HG03045 (cell line): ENCODE results near the gene CRY2.
"Not testable (repeated sequence)": the region's sequence is repeated elsewhere in the genome, so short reads cannot be mapped to it uniquely, and the experiment has no call there.

ENCODE experiments used
- ATAC-seq: cut with Tn5 transposase; IDR thresholded peaks from one replicate; pipeline ENCODE4 v1.9.1; 2021; ENCODE audit warnings: mild to moderate bottlenecking, moderate library complexity; ENCODE audit not compliant: unreplicated experiment

CRY2 gene

DNA sequence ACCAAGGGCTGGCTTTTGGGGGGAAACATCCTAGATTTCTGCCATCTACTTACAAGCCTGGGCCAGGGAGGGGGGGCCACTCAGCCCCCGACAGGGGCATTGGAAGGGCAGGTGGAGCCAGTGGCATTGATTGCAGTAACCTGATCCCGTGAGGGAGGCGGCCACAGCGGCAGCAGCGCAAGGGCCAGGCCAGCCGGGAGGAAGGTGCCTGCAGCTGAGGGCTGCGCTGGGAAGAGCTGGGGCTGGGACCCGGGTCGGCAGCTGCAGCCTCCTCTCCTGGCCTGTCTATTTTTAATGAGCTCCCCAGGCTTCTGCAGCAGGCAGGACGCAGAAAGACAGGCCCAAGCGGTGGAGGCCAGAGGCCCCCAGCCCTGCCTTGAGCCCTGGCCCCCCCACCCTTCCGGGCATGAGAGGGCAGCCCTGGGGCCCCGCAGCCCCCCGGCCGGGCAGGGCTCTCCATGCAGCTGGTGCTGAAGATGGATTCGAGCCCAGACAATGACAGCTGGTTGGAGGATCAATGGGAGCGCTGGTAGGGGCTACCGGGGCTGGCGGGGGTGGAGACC lies 49.2 kb downstream of the CRY2 start:
- ATAC-seq, result no peak

DNA sequence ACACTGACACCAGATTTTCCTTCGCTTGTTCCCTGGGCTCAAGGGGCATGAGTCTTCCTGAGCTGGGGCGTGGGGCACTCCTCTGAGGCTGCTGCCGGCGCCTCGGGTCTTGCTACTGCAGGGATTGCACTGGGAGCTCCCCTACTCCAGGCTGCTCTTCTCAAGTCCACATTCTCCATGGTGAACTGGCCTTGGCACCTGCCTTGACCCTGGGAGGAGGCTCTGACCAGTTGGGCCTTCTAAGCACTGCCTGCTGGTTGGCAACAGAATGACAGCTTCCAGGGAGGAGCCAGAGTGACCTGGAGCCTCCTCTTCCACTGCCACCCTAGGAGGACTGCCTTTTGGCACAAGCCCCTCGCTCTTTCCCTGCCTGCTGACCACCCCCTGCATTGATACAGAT lies 50.3 kb downstream of the CRY2 start:
- no peak for ATAC-seq

DNA sequence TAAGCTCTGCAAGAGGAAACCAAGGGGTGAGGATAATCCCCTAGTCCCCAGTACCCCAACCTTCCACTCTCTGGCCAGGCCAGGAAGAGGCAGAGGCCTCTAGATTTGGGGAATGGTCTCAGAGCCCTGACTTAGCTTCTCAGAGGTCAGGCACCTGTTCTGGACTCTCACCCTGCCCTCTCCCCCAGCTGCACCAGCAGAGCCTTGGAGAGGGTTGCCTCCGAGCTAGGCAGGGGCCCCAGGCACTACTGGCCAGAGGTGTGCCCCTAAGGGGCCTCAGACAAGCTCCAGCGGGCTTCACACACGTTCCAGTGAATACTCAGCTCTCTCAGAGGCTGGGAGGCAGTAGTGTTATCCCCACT lies 51.8 kb downstream of the CRY2 start:
- ATAC-seq, result no peak

DNA sequence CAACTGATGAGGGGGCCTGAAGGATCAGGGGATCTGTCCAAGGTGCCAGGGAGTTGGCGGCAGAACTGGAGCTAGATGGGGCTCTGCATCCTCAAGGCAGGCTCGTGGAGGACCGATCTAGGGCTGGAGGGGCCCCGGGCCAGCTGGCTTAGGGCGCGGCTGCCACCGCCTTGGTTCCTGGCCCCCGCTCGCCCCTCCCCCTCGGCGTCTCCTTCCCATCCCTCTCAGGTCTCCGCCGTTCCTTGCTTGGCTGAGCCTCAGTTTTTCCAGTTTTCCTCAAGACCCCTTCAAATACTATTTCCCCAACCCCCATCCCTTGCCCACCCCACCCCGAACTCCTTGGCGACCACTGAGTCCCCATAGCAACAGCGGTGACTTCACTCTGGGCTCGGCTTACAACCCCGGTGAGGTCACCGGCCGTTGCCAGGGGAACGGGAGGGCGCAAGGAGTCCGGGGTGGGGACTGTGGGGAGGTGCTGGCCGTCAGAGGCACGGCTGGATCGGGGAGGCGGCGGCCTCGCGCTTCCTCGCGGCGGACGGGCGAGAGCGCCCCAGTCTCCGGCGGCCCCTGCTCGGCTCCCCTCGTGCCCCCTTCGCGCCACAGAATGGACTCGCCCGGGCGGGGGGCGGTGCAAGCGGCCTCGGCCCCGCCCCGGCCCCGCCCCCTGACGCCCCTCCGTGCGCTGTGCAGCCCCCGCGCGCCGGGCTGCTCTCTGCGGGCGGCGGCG lies 52.3 kb downstream of the CRY2 start:
- peak; percentile 49 for ATAC-seq

DNA sequence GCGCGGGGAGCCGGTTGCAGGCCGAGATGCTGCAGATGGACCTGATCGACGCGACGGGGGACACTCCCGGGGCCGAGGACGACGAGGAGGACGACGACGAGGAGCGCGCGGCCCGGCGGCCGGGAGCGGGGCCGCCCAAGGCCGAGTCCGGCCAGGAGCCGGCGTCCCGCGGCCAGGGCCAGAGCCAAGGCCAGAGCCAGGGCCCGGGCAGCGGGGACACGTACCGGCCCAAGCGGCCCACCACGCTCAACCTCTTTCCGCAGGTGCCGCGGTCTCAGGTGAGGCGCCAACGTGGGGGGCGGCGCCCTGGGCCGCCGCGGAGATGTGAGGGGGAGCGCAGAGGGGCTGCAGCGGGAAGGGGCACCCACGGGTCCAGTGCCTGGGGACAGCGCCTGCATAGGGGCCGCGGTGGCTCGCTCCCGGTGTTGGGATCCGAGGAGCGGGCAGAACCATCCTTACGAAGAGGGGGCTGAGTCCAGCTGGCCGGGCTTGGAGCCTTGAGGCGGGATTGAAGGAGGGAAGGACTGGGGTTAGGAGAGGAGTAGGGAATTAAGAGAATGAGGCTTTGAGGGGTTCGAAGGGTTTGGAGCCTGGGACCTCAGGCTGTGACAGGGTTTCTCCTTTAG lies 53.0 kb downstream of the CRY2 start:
- peak; percentile 10 for ATAC-seq

DNA sequence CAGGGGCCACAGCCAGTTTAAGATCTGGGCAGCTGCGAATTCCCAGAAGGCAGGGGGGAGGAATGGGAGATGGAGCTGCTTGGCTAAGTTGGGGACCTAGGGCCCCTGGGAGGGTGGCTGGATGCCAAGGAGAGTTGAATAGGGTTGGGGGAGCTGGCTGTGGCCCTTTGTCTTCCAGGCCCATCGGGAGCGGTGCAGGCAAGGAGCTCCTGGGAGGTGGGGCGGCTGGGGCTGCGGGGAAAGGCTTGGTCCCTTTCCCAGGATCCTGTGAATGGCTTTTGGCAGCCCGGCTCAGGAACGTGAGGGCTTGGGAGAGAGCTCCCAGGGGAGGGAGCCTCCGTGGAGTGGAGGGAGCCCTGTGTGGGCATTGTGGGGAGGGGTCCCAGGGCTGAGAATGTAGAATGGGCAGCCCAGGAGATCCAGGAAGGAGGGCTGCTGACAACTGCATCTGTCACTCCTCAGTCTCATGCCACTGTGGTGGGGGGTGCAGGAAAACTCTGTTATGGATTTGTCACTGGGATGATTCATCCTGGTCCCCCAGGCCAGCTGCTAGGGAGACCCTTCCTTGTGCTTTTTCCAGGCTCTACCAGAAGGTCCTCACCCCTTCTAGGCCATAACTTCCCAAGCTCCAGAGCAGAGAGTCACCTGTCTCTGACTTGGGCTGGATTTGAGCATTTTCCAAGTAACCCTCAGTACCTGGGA lies 53.8 kb downstream of the CRY2 start:
- no peak for ATAC-seq

DNA sequence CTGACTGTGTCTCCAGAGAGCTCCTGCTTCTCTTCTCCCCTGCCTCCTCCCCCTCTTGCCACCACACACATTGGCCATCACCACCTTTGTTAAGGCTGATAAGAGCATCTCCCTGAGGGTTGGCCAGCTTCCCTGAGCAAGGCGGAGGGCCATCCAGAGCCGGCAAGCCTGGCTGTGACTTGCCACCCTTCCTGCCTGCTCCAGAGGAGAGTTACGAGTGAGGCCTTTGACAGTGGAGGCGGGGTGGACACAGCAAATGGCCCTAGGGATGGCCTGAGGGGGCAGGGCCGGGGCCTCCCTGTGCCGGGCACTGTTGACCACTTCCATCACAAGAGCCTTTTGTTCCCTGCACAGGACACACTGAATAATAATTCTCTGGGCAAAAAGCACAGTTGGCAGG lies 54.4 kb downstream of the CRY2 start:
- ATAC-seq, result no peak

DNA sequence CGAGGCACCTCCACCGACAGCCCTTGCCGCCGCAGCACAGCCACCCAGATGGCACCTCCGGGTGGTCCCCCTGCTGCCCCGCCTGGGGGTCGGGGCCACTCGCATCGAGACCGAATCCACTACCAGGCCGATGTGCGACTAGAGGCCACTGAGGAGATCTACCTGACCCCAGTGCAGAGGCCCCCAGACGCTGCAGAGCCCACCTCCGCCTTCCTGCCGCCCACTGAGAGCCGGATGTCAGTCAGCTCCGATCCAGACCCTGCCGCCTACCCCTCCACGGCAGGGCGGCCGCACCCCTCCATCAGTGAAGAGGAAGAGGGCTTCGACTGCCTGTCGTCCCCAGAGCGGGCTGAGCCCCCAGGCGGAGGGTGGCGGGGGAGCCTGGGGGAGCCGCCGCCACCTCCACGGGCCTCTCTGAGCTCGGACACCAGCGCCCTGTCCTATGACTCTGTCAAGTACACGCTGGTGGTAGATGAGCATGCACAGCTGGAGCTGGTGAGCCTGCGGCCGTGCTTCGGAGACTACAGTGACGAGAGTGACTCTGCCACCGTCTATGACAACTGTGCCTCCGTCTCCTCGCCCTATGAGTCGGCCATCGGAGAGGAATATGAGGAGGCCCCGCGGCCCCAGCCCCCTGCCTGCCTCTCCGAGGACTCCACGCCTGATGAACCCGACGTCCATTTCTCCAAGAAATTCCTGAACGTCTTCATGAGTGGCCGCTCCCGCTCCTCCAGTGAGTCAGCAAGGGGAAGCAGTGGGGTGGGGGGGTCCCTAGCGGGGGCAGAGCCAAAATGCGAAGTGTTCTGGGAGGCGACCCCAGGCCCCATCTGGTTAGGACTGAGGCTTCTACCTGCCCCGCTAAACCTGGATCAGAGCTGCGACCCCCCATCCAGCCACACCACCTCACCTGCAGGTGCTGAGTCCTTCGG lies 55.4 kb downstream of the CRY2 start:
- no peak for ATAC-seq

DNA sequence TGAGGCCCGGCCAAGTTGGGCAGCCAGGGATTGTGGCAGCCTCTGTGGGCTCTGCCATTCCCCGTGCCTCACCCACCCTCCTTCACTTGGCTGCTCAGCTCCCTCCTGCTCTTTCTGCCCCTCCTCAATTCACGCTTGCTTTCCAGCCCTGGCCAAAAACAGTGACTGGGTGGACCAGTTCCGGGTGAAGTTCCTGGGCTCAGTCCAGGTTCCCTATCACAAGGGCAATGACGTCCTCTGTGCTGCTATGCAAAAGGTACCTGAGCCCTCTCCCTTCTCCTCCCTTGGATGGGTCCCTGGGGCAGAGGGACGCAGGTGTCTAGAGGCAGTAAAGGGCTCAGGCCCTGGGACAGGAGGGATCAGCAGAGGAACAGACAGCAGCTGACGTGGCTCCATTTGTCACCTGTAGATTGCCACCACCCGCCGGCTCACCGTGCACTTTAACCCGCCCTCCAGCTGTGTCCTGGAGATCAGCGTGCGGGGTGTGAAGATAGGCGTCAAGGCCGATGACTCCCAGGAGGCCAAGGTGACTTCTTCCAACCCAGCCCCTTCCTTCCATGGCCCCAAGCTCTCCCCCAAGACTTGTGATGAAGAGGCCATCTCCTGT lies 57.1 kb downstream of the CRY2 start:
- no peak for ATAC-seq

DNA sequence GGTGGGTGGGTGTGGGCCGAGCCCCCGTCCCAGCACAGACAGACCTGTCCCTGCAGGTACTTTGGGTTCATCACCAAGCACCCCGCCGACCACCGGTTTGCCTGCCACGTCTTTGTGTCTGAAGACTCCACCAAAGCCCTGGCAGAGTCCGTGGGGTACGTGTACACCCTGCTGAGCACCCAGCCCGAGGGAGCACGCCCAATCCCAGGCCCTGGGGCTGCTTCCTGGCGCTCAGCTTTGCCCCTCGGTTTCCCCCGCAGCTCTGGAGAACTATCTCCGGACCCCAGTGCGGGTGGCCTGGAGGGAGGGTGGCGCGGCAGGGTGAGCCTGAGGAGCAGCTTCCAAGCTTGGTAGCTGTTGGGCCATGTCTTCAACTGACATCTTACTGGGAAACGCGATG lies 57.8 kb downstream of the CRY2 start:
- no peak for ATAC-seq

DNA sequence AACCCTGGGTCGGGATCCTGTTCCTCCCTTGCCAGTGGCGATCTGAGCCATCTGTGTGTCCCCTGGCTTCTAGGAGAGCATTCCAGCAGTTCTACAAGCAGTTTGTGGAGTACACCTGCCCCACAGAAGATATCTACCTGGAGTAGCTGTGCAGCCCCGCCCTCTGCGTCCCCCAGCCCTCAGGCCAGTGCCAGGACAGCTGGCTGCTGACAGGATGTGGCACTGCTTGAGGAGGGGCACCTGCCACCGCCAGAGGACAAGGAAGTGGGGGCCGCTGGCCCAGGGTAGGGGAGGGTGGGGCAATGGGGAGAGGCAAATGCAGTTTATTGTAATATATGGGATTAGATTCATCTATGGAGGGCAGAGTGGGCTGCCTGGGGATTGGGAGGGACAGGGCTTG lies 58.3 kb downstream of the CRY2 start:
- ATAC-seq, result not testable (repeated sequence)

DNA sequence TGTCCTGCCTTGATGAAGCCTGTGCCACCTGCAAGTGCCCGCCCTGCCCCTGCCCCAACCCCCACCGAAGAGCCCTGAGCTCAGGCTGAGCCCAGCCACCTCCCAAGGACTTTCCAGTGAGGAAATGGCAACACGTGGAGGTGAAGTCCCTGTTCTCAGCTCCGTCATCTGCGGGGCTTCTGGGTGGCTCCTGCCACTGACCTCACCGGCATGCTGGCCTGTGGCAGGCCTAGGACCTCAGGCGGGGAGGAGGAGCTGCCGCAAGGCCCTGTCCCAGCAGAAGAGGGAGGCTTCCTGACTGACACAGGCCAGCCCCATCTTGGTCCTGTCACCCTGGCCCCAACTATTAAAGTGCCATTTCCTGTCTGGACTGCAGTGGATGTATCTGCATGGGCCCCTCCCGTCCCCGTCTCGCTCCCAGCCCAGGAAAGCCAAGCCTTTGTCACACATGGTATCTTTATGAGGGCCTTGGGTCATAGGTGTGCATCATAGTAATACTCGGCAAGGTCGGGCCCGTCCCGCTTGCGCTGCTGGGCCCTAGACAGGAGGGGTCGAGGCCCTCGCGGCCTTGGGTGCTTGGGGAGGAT lies 58.9 kb downstream of the CRY2 start:
- no peak for ATAC-seq

DNA sequence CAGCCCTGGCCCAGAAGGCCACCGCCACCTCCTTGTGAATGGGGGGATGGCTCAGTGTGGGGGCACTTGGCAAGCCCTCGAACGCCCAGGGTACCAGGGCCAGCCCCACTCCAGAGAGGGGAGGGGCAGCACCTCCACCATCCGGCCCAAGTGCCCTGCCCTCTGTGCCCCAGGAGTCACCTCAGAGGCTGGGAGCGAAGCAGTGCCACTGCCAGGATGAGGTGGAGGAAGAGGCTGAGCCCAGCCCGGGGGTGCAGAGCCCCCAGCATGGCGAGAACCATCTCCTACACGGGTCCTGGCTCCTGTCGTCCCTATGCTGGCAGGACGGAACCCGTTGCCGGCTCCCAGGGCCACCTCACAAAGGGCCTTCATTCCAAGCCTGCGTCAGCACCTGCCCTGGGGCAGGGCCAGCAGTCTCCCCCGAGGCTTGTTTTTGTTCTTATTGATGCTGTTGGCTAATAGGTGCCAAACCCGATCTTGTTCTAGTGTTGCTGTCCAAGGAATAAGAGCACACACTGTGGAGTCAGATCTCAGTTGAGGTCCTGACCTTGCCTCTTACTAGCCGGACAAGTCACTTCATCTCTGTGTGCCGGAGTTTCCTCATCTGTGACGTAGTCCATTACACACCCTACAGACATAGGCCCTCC lies 59.8 kb downstream of the CRY2 start, which contains the start of gene FREY1:
TSS of gene FREY1 (minus strand) at position 307 of the 647 bp plus-strand sequence. CDS start at position 281, 26 bp downstream.
- no peak for ATAC-seq

DNA sequence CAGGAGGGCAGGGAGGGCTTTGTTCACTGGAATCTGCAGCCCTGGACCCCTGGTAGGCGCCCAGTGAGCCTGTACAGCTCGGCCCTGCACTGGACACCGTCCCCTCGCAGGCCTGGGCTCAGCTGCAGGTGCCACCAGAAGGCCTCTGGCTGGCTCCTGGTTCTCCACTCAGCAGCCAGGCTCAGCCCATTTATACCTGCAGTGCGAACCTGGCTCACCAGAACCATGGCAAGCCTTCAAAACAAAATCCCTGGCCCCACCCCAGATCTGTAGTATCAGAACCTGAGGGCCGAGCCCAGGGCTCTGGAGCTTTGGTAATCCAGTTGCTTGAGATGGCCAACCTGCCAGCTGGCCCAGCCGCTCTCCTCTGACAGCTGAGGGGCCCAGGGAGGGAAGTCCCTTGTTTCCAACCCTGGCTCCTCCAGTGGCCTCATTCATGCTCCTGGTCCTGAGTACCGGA lies 60.7 kb downstream of the CRY2 start:
- no peak for ATAC-seq

DNA sequence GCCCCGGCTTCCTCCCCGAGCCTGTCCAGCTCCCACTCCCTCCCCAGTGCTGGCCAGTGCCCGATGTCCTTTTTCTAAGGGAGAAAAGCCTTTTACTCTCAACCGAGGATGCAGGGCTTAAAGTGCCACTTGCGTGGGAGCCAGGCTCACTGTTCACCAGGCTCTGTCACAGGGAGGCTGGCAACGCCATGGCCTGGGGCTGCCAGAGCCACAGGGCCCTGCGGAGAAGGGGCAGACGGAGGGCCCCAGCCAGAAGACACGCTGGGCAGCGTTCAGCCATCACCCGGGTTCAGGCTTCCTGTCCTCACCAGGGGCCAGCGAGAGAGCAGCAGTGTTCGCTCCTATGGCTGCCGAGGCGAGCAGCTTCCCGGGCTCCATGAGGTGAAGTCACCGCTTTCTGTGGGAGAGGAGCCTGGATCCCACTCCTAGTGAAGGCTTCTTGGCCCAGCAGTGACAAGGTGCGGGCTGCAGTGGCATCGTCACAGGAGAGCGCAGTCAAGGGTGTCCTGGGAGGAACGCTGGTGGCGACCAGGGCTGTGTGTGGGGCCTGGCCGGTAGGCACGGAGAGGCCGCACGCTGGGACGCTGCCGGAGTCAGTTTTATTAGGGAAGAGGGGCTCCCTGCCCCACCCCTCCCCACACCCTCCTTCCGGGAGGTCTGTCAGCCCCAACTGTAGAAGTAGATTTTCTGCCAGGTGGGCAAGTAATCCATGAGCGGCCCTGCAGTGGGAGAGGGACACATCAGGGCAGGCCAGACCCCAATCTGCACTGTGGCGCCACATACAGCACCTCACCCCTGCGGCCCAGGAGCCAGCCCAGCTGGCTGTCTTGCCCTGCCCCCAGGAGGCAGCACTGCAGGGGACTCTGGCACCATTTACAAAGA lies 62.6 kb downstream of the CRY2 start:
- no peak for ATAC-seq

DNA sequence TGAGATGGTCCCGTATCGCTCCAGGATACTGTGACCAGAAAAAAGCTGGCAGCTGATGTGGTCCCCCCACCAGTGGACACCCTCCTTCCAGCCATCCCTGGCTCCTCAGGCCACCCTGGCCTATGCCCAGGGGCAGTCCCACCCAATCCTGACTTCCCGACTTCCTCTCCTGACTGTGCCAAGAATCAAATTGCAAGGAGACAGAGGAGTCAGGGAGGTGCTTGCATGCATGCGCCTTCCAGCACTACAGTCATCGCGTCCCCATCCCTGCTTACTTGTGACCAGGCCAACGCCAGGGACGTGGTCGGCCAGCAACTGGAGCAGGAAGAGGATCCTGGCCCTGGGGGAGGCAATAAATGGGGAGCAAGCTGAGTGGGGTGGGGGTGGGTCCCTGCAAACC lies 63.3 kb downstream of the CRY2 start:
- ATAC-seq, result no peak

DNA sequence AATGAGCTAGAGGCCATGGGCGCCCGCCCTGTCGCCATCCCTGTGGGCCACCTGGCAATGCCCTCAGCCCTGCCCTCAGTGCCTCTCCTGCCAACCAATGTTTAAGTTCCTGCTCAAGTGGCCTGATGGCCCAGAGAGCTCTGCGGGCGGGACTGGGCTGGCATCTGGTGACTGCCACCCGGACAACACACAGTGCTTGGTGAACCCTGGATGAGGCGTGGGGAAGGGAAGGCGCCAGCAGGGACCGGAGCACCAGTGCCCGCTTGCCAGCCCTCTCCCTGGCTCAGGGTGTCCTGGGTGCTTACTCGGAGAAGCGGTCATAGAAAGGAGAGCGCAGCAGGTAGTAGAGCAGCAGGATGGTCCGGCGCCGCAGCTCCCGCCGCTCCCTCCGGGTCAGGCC lies 66.2 kb downstream of the CRY2 start:
- ATAC-seq, result no peak

DNA sequence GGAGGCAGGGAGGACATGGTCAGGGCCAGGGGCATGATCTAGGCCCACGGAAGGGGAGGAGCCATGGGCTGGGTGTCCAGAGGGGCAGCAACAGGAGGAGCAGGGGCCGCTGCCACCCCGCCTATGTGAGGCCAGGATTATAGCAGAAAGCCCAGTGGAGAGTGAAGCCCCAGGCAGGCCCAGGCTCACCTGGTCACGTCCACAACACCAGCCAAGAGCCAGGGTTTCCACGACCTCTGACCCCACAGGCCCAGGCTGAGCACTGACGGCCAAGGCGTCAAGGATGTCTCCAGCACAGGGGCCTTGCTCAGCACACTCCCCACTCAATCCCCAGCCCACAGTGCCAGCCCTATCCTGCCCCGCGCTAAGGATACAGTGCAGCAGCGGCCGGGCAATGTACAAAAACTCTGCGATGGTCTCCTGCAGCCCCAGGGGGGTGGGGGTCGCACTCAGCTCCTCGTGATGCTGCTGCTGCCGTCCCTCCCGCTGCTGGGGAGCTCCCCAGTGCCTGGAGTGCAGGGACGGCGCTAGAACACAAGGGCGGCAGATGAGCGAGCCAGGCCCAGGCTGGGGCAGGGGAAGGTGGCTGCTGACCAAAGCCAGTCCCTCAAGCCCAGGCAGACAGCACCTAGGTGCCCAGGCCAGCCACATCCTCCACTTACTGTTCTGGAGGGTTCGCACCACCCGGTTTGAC lies 66.8 kb downstream of the CRY2 start:
- ATAC-seq, result no peak
